Esophagus mucosa (tissue), 1 donor: ENCODE data around the gene TEX10. TPM values are rescaled to one million over a fixed set of nuclear protein-coding genes. Genes with fewer than 3 reads are reported as not detected.
"Not testable (repeated sequence)": the region's sequence is repeated elsewhere in the genome, so short reads cannot be mapped to it uniquely, and the experiment has no call there.

ENCODE experiments used
- ATAC-seq: fragments of 200-7000 bp; cut with Tn5 transposase; one replicate; pipeline ENCODE4 v1.9.1; 2020
- total RNA-seq: library from RNA; stranded (reverse); gene quantifications from one replicate; pipeline ENCODE4 v1.2.4, GENCODE V29; 2023
- donor health status: DM: yes; HTN: yes; CAD: no.

TEX10 gene
- total RNA-seq, 1 donor from 2014 or later, result 12.5 TPM

DNA sequence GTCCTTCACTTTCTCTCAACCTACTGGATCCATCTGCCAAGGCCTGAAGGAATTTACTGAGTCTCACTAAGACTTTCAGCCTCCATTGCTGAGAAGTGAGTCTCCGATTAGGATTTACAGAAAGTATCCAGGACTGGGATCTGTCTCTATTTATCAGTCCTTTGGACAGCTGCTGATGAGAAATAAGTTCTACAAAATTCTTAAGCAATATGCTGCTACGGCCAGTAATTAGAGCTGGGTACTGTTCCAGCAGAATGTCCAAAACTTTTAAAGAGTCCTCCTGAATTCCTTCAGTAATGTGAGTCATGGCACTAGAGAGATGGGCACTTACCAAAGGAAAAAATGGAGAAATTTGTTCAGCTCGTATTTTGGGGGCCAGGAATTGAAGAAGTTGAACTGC lies 5.9 kb downstream of the TEX10 start:
- ATAC-seq, result no peak

DNA sequence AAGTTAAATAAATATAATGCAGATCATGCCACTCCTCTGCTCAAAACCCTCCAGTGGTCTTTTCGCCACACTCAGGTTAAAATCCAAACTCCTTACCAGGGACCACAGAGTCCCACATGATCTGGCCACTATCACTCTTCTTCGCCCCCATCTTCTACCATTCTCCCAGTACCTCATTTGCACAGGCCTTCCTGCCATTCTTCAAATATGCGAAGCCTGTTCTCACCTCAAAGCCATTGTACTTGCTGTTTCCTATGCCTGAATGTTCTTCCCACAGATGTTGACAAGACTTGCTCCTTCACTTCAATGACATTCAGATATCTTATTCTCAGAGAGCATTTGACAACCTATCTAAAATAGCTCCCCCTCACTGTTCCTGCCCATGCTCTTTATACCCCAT lies 10.9 kb downstream of the TEX10 start:
- ATAC-seq, result no peak

DNA sequence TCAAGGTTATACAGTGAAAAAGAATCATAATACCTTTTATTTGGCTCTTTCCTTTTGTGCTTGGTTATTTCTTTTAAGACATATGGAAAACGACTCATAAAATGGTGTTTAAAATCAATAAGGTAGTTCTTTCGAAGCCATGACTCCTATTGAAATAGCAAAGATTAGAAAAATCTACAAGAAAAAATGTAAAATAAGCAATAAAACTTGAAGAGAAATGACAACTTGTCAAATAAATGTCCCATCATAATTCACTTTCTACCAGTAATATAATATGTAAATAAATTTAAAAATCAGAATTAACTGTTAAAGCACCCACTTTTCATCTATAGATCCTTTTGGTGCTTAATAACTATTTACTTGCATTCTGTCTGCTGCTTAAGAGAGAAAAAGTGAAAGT lies 12.5 kb downstream of the TEX10 start:
- no peak for ATAC-seq

DNA sequence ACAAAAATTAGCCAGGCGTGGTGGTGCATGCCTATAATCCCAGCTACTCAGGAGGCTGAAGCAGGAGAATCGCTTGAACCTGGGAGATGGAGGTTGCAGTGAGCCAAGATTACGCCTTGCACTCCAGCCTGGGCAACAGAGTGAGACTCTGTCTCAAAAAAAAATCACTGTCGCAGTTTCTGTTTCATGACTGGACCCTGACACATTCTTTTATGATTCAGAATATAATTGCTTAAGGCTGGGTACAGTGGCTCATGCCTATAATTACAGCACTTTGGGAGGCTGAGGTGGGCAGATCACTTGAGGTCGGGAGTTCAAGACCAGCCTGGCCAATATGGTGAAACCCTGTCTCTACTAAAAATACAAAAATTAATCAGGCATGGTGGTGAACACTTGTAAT lies 14.0 kb downstream of the TEX10 start:
- not testable (repeated sequence) for ATAC-seq

DNA sequence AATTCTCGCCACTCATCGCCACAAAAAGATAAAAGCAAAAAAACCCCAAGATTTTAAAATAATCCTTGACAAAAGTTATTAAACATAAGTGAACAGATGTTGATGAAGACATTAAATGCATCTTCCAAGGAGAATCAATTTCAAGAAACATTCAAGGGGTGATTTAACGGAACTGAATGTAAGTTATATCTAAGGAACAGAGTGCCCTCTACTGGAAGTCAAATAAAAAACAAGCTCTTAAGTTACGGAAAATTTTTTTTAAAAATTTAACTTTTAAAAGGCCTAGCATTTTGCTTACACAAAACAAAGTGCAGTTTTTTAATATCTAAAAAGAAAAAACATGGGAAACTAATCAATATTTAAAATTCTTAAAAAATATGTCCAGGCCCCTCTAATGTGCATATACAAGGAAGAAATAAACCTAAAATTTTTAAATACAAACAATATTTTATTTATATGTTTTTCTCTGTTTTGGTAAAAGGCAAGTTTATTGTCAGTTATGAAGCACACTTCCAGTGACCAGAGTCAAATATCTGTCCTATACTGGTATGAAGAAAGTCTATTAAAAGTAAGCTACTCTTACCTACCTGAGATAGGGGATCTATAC lies 28.0 kb downstream of the TEX10 start:
- ATAC-seq, result no peak

DNA sequence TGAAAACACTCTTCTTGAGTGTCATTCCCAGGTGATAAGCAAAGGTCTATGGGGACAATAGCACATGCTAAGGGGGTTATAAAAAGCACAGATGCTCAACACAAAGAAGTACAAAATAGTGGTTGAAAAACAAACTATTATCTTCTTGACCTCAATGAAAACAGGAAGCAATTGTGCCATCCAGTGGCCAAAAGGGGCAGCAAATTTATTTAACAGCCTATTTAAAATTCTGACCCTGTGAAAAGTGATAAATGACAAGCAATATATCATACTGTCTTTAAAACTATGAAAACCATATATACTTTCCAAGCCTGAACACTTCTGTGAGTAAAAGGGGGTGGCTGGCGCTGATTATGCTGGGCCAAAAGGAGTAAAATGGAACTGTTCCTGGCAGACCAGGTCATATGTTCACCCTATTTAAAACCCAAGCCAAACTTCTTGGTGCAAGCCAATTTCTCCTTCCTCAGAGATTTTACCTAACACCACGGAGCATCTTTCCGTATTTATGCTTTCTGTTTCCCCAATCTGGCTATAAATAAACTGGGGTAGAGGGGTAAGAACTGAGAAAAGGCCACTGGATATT lies 29.7 kb downstream of the TEX10 start:
- ATAC-seq, result no peak

DNA sequence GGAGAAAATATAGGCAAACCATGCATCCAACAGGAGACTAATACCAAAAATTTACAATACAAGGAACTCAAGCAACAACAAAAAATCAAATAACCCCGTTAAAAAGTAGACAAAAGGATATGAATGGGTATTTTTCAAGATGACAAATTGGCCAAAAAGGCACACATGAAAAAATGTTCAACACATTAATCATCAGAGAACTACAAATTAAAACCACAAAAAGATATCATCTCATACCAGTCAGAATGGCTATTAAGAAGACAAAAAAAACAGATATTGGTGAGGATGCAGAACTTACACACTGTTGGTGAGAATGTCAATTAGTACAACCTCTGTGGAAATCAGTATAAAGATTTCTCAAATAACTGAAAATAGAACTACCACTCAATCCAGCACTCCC lies 35.0 kb downstream of the TEX10 start:
- ATAC-seq, result no peak

DNA sequence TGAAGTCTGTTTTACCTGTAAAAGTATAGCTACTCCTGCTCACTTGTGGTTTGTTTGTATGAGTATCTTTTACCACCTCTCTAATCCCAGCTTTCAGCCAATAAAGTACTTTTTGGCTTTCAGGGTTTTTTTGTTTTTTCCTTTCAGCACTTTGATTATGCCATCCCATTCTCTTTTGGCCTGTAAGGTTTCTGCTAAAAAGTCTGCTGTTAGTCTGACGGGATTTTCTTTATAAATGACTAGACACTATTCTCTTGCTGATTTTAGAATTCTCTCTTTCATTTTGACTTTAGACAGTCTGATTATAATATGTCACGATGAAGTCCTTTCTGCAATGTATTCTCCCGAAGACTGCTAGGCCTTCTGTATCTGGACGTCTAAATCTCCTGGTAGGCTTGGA lies 37.2 kb downstream of the TEX10 start:
- no peak for ATAC-seq

DNA sequence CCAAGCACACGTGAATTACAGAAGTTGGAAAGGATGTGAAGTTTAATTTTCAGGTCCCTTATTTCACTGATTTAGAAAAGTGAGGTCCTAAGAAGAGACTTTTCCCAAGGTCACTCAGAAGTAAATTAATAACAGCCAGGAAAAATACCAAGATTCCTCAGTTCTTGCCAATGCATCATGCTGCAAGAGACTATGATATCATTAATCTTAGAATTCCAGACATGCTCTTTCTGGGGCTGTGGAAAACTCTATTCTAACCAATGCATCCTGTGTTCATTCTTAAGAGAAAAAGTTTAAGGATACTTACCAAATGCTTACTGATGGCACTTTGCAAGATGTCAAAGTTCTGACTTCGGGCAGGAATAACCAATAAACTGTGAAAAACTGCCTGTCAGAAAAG lies 42.8 kb downstream of the TEX10 start:
- ATAC-seq, result no peak

DNA sequence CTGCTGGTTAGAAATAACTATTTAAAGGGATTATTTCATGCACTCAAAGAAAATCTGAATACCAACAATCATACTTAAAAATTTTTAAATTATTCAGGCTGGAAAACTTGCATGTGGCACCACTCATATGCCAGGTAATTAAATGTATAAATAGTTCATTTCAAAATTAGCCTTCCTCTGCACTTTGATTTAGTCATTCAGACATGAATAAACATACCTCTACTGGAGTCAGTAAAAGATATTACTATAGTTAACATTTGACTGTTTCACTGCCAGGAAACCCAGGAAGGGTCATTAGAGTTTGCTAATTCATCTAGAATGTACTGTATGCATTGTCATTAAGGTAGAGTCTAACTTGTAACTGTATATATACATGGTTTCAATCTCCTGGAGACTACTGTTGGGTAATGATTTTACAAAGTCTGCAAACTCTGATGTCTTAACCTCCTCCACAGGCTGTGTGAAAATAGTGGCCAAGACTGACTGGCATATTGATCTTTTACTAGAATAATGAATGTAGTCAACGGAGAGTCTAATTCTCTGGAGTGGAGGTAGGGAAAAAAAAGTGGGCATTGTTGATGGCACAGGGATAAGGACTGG lies 43.7 kb downstream of the TEX10 start:
- ATAC-seq, result no peak

DNA sequence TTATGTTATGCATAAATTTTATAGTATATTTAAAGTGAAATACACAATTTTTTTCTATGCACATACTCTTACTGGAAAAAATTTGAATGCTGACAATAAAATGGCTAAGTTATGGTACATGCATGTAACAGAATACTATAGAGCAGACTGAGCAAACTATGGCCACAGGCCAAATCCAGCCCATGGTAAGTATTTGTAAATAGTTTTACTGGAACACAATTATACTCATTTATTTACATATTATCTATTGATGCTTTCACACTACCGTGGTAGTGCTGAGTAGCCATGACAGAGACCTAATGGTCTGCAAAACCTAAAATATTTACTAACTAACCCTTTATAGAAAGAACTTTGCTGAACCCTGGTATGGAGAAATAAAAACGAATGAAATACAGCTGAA lies 45.7 kb downstream of the TEX10 start:
- ATAC-seq, result no peak

DNA sequence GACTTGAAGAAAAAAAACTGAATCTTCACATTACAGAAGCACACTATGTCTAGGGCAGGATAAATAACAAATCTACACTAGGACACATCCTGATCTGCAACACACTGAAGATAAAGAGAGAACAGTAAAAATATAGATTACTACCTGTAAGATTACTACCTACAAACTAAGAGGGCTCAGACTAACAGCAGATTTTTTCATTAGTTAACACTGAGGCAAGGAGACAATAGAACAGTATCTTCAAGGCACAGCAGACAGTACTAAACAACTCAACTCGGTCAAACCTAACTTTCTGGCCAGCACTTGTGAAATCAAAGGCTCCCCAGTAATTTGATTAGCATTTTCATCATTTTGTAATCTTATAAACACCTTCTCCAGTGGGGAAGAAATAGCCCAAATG lies 46.5 kb downstream of the TEX10 start:
- ATAC-seq, result no peak

DNA sequence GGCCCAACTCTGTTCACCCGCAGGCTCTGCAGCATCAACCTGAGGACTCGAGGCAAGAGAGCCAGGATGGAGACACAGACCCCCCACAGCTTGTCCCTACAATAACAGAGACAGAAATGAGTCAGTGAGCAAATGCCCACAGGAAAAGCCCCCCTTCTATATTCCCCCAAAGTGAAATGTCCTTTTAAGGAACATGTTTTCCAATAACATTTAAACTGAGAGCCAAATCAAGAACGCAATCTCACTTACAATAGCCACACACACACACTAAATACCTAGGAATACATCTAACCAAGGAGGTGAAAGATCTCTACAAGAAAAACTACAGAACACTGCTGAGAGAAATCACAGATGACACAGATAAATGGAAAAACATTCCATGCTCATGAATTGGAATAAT lies 49.0 kb downstream of the TEX10 start:
- no peak for ATAC-seq

DNA sequence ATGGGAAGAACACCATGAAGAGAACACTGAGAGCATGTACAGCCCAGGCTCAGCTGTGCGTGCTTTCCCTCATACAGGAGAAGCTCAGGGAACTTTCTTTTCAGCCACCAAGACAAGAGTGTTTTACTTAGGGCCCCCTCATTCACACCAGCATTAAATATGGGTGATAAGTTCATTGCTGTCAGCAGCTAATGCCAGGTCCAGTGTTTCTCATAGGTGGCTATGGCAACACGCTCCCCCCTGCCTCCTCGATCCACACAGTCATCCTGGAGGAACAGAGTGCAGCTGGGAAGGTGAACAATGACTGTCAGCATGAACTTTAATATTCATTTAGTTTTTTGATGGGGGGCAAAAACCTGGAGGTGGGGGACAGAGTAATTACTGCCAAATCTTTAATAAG lies 54.4 kb downstream of the TEX10 start:
- no peak for ATAC-seq

DNA sequence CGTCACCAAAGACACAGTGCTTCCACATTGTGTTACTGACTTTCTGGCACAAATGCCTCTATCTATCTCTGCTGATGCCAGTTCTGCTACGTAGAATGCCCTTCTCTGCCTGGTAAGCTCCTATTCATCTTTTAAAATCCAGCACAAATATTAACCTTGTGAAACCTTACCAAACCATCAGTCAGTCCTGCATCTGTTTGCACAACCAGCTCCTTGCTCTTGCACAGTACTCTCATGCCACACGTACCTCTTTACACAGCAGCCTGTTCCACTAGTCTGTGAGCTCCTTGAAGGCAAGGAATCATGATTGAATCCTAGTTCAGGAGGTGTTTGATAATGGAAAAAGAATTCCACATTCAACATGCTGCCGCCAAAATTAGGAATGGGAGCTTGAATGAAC lies 56.3 kb downstream of the TEX10 start:
- no peak for ATAC-seq

DNA sequence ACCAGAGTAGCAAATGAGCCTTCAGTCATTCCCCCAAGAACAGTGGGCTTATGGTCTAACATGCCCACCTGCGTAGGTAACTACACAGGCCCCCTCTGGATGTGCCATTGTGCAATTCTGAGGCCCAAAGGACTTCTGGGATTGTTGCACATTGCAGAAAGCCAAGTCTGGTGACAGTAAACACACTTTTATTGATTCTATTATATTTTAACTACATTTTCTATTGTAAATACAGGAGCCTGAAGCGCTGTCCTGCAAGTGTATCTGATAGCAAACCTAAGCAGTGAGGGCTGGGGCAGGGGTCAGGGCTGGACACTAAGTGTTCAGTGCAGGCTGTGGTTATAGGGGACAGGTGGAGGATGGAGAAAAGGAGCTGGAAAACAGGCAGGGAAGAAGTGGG lies 57.5 kb downstream of the TEX10 start:
- no peak for ATAC-seq

DNA sequence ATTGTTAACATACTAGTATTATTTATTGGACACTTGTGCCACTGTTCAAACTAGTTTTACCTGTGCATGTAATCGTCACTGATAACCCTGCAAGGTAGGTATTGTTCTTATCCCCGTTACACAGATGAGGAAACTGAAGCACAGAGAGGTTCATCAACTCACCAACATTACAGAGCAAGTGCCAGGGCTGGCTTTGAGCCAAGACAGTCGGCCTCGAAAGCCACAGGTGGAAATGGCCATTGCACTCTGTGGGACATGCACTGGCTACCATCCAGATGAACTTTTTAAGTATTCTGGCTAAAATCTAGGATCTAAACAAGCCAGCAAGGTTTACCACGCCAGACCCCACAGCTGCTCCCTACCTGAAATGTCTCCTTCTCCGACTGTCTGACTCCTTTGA lies 57.9 kb downstream of the TEX10 start:
- no peak for ATAC-seq

DNA sequence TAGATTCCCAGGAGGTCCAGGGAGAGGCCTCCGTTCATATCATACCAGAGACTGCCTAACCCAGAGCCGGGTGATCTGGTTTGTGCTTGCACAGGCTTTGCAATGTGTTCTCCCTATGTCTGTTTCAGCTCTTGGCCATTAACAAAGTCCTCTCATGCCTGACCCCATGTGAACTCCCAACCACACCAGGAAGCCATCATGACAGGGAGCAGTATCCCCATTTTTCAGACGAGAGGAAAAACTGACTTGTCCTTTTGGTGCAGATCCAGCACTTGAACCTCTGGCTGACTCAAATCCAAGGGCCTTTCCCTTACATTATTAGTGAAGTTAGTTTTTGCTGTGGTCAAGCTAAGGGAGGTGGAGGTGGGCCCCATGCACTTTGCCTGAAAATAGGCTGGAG lies 58.4 kb downstream of the TEX10 start:
- no peak for ATAC-seq

DNA sequence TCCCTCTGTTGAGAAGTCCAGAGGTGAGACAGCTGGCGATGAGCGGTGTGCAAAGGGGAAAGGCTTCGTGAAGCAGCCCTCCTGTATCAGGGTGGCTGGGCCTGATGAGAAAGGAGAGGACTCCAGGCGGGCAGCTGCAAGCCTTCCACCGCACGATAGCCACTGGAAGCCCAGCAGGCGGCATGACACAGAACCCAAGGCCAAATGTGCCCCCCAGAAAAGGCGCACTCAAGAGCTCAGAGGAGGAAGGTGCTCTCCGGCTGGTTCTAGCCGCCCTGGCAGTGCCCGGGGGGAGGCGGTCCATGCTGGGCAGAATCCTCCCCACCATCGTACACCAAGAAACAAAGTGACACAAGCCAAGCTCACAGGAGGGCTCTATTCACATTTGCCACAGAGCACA lies 60.3 kb downstream of the TEX10 start:
- no peak for ATAC-seq

DNA sequence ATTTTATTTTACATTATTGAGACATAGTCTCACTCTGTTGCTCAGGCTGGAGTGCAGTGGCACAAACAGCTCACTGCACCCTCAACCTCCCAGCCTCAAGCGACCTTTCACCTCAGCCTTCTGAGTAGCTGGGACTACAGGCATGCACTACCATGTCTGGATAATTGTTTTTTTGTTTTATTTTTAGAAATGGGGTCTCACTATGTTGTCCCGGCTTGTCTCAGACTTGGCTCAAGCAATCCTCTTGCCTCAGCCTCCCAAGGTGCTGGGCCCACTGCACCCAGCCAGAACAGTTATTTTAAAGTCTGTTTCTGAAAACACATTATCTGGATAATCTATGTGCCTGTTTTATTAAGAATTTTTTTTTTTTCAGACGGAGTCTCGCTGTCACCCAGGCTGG lies 62.0 kb downstream of the TEX10 start:
- no peak for ATAC-seq

DNA sequence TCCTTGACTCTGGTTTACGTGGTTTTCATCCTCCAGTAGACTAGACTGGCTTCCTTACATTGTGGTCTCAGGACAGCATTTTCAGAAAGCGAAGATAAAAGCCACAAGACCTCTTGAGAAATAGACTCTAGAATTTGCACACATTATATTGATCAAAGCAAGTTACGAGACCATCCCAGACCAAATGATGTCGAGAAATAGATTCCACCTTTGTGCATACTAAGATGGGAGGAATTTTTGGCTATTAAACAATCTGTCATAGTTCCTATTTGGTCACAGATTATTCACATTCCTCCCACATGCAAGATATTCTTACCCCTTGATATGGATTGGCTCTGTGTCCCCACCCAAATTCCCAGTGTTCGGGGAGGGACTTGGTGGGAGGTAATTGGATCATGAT lies 65.6 kb downstream of the TEX10 start:
- ATAC-seq, result no peak

DNA sequence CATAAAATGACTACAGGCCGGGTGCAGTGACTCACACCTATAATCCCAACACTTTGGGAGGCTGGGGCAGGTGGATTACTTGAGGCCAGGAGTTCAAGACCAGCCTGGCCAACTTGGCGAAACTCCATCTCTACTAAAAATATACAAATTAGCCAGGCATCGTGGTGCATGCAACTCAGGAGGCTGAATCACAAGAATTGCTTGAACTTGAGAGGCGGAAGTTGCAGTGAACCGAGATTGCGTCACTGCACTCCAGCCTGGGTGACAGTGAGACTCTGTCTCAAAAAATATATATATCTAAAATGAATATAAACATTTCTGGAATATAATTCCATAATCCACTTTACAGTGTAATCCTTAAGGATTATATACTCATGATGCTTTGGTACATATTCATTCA lies 66.5 kb downstream of the TEX10 start:
- ATAC-seq, result no peak

DNA sequence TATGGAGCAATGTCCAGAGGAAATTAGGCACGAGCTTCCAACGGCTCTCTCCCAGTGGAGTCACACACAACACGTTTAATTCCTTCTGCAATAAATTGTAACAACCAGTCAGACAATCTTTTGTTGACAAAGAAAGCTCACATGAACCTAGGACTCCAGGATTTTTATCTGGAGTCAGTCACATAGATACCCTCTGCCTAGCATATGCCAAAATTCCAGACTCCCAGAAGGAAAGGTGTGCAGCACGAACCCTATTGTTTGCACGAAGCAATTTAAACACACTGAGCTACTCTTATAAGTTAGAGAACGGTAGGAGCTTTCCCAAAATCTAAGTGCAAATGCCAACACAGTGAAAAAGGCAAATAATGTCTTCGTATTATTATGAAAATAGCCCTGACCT lies 67.1 kb downstream of the TEX10 start:
- no peak for ATAC-seq

DNA sequence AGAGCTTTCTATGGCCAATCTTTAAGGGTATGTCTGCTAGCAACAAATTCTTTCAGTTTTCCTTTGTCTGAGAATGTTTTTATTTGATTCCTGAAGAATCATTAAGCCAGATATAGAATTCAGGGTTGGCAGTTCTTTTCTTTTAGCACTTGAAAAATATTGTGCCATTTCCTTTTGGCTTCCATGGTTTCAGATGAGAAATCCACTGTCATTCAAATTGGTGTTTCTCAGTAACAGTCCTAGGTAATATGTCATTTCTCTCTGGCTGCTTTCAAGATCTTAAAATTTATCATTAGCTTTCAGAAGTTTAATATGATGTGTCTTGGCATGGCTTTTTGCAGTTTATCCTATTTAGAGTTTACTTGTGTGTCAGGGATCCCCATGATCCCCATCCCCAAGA lies 67.7 kb downstream of the TEX10 start:
- no peak for ATAC-seq

DNA sequence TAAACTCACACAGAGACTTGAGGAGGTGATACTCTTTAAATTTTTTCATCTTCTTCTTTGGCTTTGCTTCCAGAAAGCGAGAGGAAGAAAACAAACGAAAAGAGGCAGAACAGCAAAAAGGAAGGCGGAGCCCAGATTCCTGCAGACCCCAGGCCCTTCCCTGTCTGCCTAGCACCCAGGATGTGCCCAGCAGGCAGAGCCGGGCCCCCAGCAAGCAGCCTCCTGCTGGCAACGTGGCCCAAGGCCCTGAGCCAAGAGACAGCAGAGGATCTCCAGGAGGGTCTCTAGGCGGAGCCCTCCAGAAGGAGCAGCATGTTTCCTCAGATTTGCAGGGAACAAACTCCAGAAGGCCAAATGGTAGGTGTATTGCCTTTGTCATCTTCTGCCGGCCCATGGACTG lies 68.5 kb downstream of the TEX10 start:
- ATAC-seq, result no peak
